Panc1 (cell line): Measurements from ENCODE around the gene DQX1.

Source experiments
- CTCF ChIP-seq: fragments of 450-650 bp; IDR thresholded peaks from 2 replicates; pipeline ENCODE4 v1.5.1; 2017; ENCODE audit warnings: mild to moderate bottlenecking
- POLR2AphosphoS5 ChIP-seq: IDR thresholded peaks from 2 replicates; pipeline ENCODE4 v1.6.1; 2012; ENCODE audit warnings: mild to moderate bottlenecking, low read depth, low read length, moderate library complexity

GRCh38 chr2:74516650-74517049, 9.4 kb downstream of the DQX1 start:
- no peak for TF ChIP-seq CTCF
- no peak for TF ChIP-seq POLR2AphosphoS5
